Ascending aorta (tissue), 2 donors: ENCODE measurements around the gene CCDC195. TPM values are rescaled to one million over a fixed set of nuclear protein-coding genes. Genes with fewer than 3 reads are reported as not detected.

Source experiments
- DNase-seq, 2 donors: peaks; one replicate each; pipeline ENCODE4 v3.0.0-alpha.2; 2019; ENCODE audit warnings: low spot score in 2 of 2
- H3K27ac ChIP-seq, 2 donors: fragments of 200-600 bp; sonication (generic); one replicate each; pipeline ENCODE4 v1.5.1; 2016 to 2017; ENCODE audit warnings: mild to moderate bottlenecking in 1 of 2
- H3K27me3 ChIP-seq: fragments of 200-600 bp; sonication (generic); one replicate; pipeline ENCODE4 v1.5.1; 2017
- H3K36me3 ChIP-seq, 2 donors: fragments of 200-600 bp; sonication (generic); one replicate each; pipeline ENCODE4 v1.5.1; 2016
- H3K4me1 ChIP-seq, 2 donors: fragments of 200-600 bp; sonication (generic); one replicate each; pipeline ENCODE4 v1.5.1; 2016 to 2017; ENCODE audit warnings: mild to moderate bottlenecking in 1 of 2
- H3K4me3 ChIP-seq, 2 donors: fragments of 200-600 bp; sonication (generic); one replicate each; pipeline ENCODE4 v1.5.1; 2016 to 2017; ENCODE audit warnings: mild to moderate bottlenecking in 1 of 2
- H3K9me3 ChIP-seq, 2 donors: fragments of 200-600 bp; sonication (generic); one replicate each; pipeline ENCODE4 v1.5.1; 2016
- intact Hi-C: fragments of 100-400 bp; cut with DNase I; formaldehyde crosslinking; loops from one replicate; pipeline ENCODE4 v1.15.1; 2023
- total RNA-seq: library from RNA; depleted of rRNA; stranded (reverse); fragments of >200 nt; gene quantifications from one replicate; pipeline ENCODE4 v1.1.0, GENCODE V29; 2016
- TF ChIP-seq, protein P1 (sequence below), 3 experiments: fragments of 200-600 bp in 2 of 3; fragments of 450-650 bp in 1 of 3; sonication (generic) in 2 of 3; IDR thresholded peaks; one replicate each; pipeline ENCODE4 v1.5.1; 2016 to 2019; ENCODE audit warnings: antibody characterized with exemption in 3 of 3, mild to moderate bottlenecking in 1 of 3, moderate library complexity in 1 of 3

CCDC195 gene
- total RNA-seq, 1 donor from 2014 or later: not detected

DNA sequence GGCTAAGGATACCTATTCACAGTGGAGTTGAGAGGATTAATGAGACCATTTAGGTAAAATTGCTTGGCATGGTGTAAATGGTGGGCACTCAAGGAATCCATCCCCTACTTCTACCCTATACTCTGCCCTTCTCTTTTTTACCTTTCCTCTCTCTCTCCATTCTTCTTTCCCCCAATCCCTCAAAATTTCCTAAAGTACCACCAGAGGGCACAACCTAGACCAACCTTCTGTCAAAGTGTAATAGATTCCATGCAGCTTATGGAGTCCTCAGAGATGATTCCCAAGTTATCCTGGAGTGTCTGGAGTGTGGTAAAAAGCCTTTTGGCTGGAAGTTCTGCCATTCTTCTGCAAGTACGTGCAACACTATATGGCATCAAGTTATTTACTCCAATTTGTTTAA is 33.0 kb upstream of the CCDC195 start:
- H3K9me3 ChIP-seq: no peaks in the 10 kb centered on the region
- intact Hi-C loops: no loop called here
- H3K27me3 ChIP-seq: no peaks in the 10 kb centered on the region
- no peak overlapping the region for H3K4me3 ChIP-seq
- no peak for DNase-seq
- no peak overlapping the region for H3K27ac ChIP-seq
- TF ChIP-seq, protein P1, sequence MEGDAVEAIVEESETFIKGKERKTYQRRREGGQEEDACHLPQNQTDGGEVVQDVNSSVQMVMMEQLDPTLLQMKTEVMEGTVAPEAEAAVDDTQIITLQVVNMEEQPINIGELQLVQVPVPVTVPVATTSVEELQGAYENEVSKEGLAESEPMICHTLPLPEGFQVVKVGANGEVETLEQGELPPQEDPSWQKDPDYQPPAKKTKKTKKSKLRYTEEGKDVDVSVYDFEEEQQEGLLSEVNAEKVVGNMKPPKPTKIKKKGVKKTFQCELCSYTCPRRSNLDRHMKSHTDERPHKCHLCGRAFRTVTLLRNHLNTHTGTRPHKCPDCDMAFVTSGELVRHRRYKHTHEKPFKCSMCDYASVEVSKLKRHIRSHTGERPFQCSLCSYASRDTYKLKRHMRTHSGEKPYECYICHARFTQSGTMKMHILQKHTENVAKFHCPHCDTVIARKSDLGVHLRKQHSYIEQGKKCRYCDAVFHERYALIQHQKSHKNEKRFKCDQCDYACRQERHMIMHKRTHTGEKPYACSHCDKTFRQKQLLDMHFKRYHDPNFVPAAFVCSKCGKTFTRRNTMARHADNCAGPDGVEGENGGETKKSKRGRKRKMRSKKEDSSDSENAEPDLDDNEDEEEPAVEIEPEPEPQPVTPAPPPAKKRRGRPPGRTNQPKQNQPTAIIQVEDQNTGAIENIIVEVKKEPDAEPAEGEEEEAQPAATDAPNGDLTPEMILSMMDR (IDR thresholded peaks at IDR 0.05): no peak
- no peaks in the 10 kb centered on the region for H3K4me1 ChIP-seq
- H3K36me3 ChIP-seq: no peaks in the 10 kb centered on the region

DNA sequence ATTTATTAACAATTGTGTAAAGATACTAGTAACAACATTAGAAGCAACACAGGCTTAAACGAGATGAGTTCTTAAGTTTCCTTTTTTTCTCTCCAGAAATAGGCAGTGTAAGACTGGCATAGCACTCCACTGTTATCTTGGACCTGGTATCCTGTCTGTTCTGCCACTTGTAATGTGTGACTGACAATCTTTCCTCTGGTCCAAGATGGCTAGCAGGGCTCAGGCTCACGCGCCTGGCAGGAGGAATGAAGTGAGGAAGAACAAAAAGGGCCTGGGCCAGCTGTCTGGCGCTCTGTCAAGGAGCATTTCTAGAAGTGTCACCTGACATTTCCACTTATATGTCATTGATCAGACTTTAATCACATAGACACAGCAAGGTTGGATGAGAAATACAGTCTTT is 31.6 kb upstream of the CCDC195 start:
- intact Hi-C loops: no loop called here
- H3K27ac ChIP-seq: no peak overlapping the region

DNA sequence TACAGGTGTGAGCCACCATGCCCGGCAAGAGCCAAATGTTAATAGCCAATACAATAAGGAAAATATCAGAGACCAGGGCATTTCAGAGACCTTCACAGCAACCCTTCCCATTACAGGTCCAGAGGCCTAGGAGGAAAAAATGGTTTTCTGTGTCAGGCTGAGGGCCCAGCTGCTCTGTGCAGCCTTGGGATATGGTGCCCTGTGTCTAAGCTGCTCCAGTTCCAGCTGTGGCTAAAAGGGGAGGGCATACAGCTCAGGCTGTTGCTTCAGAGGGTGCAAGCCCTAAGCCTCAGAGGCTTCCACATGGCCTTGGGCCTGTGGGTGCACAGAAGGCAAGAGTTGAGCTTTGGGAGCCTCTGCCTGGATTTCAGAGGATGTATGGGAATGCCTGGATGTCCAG is 20.1 kb upstream of the CCDC195 start:
- TF ChIP-seq, protein P1 (IDR thresholded peaks at IDR 0.05): no peak
- Histone ChIP-seq H3K4me1 (no peaks in the 10 kb centered on the region), H3K27ac (no peak overlapping the region), H3K4me3 (no peak overlapping the region), H3K9me3 (no peaks in the 10 kb centered on the region), H3K36me3 (no peaks in the 10 kb centered on the region), H3K27me3 (no peaks in the 10 kb centered on the region)
- intact Hi-C loops: no loop called here
- no peak for DNase-seq

More for the DNA sequence above, 31.6 kb upstream of the CCDC195 start:
- Histone ChIP-seq H3K4me1 (no peaks in the 10 kb centered on the region), H3K27me3 (no peaks in the 10 kb centered on the region), H3K36me3 (no peaks in the 10 kb centered on the region), H3K4me3 (no peak overlapping the region), H3K9me3 (no peaks in the 10 kb centered on the region)
- TF ChIP-seq, protein P1 (IDR thresholded peaks at IDR 0.05): no peak
- no peak for DNase-seq

DNA sequence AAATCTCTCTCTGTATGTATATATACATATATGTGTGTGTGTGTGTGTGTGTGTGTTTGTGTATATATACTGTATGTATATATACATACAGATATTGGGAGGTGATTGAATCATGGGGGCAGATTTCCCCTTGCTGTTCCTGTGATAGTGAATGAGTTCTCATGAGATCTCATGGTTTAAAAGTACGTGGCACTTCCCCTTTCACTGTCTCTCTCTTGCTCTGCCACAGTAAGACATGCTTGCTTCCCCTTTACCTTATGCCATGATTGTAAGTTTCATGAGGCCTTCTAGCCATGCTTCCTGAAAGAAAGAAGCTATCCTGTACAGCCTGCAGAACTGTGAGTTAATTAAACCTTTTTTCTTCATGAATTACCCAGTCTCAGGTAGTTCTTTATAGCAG is 18.8 kb upstream of the CCDC195 start:
- no peaks in the 10 kb centered on the region for H3K9me3 ChIP-seq
- no peaks in the 10 kb centered on the region for H3K27me3 ChIP-seq
- DNase-seq: no peak
- TF ChIP-seq, protein P1 (IDR thresholded peaks at IDR 0.05): no peak
- H3K4me1 ChIP-seq: no peaks in the 10 kb centered on the region
- no peak overlapping the region for H3K4me3 ChIP-seq
- intact Hi-C loops: no loop called here
- no peak overlapping the region for H3K27ac ChIP-seq
- H3K36me3 ChIP-seq: no peaks in the 10 kb centered on the region

DNA sequence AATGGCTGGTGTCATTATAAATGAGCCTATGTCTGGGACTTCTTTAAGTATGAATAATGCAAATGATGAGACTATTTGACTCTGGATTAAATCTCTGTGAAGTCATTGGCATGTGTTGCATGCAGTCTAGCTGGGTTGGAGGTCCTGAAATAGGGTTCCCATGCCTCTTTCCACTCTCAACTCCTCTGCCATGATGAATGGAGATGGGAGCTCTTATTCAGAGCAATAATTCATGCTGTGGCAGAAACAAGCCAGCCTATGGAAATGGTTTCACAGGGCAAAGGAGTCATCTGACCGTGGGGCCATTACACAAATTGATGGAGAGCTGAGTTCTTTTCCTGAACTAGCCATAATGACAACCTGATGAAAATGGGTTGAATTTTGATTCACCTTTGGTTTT is 15.5 kb upstream of the CCDC195 start:
- Histone ChIP-seq H3K36me3 (no peaks in the 10 kb centered on the region), H3K4me1 (no peaks in the 10 kb centered on the region), H3K27ac (no peak overlapping the region), H3K9me3 (no peaks in the 10 kb centered on the region), H3K4me3 (no peak overlapping the region), H3K27me3 (no peaks in the 10 kb centered on the region)
- DNase-seq: no peak
- TF ChIP-seq, protein P1 (IDR thresholded peaks at IDR 0.05): no peak
- intact Hi-C loops: no loop called here

DNA sequence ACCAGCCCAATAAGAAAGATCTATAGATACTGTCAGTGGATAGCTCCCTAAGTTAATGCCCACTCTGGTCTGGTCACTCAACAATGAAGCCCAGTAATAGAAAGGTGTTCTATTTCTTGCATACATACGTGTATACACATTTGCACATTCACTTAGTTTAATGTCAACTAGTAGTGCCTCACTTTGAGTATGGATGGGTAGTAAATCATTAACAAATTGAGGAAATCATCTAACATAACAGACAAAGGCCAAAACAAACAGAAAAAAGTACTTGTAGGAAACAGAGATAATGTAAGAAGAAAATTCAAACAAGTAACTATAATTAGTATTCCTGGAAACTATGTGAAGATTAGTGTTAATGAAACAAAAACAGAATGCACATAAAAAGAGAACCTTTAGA is 13.3 kb upstream of the CCDC195 start:
- TF ChIP-seq, protein P1 (IDR thresholded peaks at IDR 0.05): no peak
- no peak overlapping the region for H3K4me3 ChIP-seq
- no peaks in the 10 kb centered on the region for H3K27me3 ChIP-seq
- no peaks in the 10 kb centered on the region for H3K9me3 ChIP-seq
- DNase-seq: no peak
- H3K36me3 ChIP-seq: no peaks in the 10 kb centered on the region
- no peaks in the 10 kb centered on the region for H3K4me1 ChIP-seq
- H3K27ac ChIP-seq: no peak overlapping the region
- intact Hi-C loops: no loop called here
